GM19025 (cell line): ENCODE measurements around the gene CBX3.
A peak's percentile ranks its signal among the peaks of the same experiment; 100 is the strongest.
"Not testable (repeated sequence)": the region's sequence is repeated elsewhere in the genome, so short reads cannot be mapped to it uniquely, and the experiment has no call there.

Experiments used
- ATAC-seq: cut with Tn5 transposase; IDR thresholded peaks from one replicate; pipeline ENCODE4 v1.9.1; 2021; ENCODE audit warnings: mild to moderate bottlenecking, low read depth, moderate library complexity; ENCODE audit not compliant: unreplicated experiment

Gene CBX3

GRCh38 chr7:26169271-26169670 is 32.3 kb upstream of the CBX3 start:
- no peak for ATAC-seq

- no peak for ATAC-seq
Measured at GRCh38 chr7:26170663-26171062, 30.9 kb upstream of the CBX3 start.

- ATAC-seq: no peak
Measured at GRCh38 chr7:26171601-26172000, 29.9 kb upstream of the CBX3 start.

DNA sequence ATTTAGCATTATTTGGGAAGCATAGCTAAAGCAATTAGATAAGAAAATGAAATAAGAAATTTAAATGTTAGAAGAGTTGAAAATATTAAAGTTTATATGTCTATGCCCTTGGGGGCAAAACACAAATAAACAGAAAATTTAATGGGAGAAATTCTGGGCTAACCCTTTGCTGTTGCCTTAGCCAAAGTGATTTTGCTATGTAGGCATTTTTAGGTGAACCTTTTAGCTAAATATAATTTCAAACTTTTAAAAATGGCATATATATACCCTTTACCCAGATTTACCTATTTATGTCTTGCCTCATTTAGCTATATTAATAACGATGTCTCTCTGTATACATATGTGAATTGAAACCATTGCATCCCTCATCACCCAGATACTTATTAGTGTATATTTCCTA is 29.5 kb upstream of the CBX3 start:
- ATAC-seq: no peak

- ATAC-seq: not testable (repeated sequence)
Measured at GRCh38 chr7:26175903-26176302, 25.6 kb upstream of the CBX3 start.

DNA sequence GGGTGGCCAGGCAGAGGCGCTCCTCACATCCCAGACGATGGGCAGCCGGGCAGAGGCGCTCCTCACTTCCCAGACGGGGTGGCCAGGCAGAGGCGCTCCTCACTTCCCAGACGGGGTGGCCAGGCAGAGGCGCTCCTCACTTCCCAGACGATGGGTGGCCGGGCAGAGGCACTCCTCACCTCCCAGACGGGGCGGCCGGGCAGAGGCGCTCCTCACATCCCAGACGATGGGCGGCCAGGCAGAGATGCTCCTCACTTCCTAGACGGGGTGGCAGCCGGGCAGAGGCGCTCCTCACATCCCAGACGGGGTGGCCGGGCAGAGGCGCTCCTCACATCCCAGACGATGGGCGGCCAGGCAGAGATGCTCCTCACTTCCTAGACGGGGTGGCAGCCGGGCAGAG is 24.8 kb upstream of the CBX3 start:
- not testable (repeated sequence) for ATAC-seq

DNA sequence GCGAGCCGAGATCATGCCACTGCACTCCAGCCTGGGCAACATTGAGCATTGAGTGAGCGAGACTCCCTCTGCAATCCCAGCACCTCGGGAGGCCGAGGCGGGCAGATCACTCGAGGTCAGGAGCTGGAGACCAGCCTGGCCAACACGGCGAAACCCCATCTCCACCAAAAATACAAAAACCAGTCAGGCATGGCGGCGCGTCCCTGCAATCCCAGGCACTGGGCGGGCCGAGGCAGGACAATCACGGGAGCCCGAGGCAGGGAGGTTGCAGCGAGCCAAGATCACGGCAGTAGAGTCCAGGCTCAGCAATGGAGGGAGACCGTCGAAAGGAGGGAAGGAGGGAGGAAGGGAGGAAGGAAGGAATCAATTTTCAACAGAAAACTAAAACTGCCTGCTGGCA is 24.3 kb upstream of the CBX3 start:
- ATAC-seq: not testable (repeated sequence)

GRCh38 chr7:26178272-26178960 is 23.1 kb upstream of the CBX3 start:
- ATAC-seq: no peak

GRCh38 chr7:26179422-26179821 is 22.1 kb upstream of the CBX3 start:
- ATAC-seq: no peak

DNA sequence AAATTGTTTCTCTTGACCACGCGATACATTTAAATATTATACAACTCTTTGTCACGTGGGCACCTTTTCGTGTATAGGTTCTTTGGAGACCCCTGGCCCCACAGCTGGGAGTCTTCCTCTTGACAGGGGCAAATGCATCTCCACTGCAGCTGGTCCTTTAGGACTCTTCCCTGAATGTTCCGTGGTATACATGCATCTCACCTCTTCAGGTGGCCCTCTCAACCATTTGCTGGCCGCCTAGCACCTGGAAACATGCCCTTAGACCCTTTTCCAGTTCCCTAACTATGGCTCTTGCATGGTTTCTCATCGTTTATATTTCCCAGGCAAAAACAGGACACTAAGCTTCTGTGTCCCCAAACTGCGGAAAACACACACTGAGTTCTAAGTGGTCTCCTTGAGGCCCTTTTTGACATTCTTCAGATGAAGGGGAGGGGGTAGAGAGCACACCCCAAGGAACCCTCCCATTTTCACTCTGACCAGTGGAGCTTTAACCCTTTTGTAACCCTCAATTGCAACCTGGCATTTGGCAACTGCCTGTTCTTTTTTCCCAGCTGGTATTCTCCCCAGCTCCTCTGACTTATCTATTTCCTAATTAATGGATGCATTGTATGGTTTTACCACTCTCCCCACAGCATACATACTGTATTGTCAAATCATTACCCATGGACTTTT is 21.6 kb upstream of the CBX3 start:
- ATAC-seq: no peak

GRCh38 chr7:26180792-26181198 is 20.8 kb upstream of the CBX3 start:
- ATAC-seq: no peak

DNA sequence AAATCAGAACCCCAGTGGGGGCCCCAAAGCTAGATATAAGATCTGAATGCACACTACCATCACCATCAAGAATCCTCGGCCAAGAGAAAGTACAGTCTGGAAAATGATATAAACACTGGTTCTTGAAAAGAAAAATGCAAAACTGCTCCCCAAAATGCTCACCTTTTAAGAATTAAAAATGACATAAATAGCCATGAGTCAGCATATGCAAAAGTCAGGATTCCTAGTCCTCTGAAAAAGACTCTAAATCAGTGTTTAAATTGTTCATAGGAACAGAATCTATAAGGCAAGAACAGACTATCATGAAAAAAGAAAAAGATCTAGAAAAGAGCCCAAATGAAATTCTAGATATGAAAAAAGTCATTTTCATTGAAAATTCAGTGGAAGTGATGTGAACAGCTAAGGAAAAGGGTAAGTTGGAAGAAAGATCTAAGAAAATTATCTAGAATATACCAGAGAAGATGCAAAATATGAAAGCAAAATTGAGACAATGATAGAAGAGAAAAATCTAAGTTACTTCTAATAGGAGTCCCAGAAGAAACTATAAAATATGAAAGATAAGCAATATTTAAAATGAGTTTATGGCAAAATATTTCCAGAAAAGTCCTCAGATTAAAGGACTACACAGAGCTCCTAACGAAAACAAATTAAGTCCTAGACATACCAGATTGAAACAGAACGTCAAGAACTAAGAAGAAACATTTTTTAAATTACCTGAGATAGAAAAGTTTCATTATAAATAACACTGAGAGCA is 19.9 kb upstream of the CBX3 start:
- no peak for ATAC-seq

DNA sequence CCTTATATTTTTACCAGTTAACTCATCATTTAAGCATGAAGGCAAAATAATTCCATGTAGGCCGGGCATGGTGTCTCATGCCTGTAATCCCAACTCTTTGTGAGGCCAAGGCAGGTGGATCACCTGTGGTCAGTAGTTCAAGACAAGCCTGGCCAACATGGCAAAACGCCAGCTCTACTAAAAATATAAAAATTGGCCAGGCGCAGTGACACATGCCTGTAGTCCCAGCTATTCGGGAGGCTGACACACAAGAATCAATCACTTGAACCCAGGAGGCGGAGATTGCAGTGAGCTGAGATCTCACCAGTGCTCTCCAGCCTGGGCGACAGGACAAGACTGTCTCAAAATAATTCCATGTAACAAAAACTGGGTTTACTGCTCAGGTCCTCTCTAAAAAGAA is 19.3 kb upstream of the CBX3 start:
- ATAC-seq: no peak

- ATAC-seq: no peak
Measured at GRCh38 chr7:26182706-26183105, 18.8 kb upstream of the CBX3 start.

GRCh38 chr7:26183545-26184280 is 17.8 kb upstream of the CBX3 start:
- no peak for ATAC-seq

- ATAC-seq: not testable (repeated sequence)
Measured at GRCh38 chr7:26184281-26185101, 17.1 kb upstream of the CBX3 start.

GRCh38 chr7:26185131-26185843 is 16.3 kb upstream of the CBX3 start:
- peak; percentile 44 for ATAC-seq

DNA sequence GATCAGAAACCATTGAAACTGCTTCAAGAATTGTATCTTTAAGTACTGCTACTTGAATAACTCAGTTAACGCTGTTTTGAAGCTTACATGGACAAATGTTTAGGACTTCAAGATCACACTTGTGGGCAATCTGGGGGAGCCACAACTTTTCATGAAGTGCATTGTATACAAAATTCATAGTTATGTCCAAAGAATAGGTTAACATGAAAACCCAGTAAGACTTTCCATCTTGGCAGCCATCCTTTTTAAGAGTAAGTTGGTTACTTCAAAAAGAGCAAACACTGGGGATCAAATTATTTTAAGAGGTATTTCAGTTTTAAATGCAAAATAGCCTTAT is 15.7 kb upstream of the CBX3 start:
- no peak for ATAC-seq
